Tibial nerve (tissue), 4 donors: ENCODE measurements around the gene FECH. TPM values are rescaled to one million over a fixed set of nuclear protein-coding genes. Genes with fewer than 3 reads are reported as not detected.

Source experiments
- DNase-seq, 2 donors: peaks; one replicate each; pipeline ENCODE4 v3.0.0-alpha.2; 2019; ENCODE audit warnings: low spot score in 2 of 2
- H3K27ac ChIP-seq, 4 donors: fragments of 200-600 bp; sonication (generic) in 3 of 4; one replicate each; pipeline ENCODE4 v1.5.1; 2017 to 2019; ENCODE audit warnings: mild to moderate bottlenecking in 1 of 4
- H3K27me3 ChIP-seq, 2 donors: fragments of 200-600 bp; sonication (generic) in 1 of 2; one replicate each; pipeline versions ENCODE4 v1.5.1 to v1.6.0; 2017 to 2019
- H3K36me3 ChIP-seq, 3 donors: fragments of 200-600 bp; sonication (generic); one replicate each; pipeline ENCODE4 v1.5.1; 2018 to 2019
- H3K4me1 ChIP-seq, 4 donors: fragments of 200-600 bp; sonication (generic) in 3 of 4; one replicate each; pipeline ENCODE4 v1.5.1; 2017 to 2019
- H3K4me3 ChIP-seq, 4 donors: fragments of 200-600 bp; sonication (generic) in 3 of 4; one replicate each; pipeline ENCODE4 v1.5.1; 2017 to 2019; ENCODE audit warnings: mild to moderate bottlenecking in 1 of 4, moderate library complexity in 1 of 4
- H3K9me3 ChIP-seq, 4 donors: fragments of 200-600 bp; sonication (generic) in 3 of 4; one replicate each; pipeline ENCODE4 v1.5.1; 2017 to 2019
- CTCF ChIP-seq, 5 experiments: fragments of 200-600 bp in 3 of 5; fragments of 450-650 bp in 2 of 5; sonication (generic) in 3 of 5; IDR thresholded peaks; one replicate each; pipeline ENCODE4 v1.5.1; 2016 to 2019; ENCODE audit warnings: antibody characterized with exemption in 5 of 5, mild to moderate bottlenecking in 3 of 5, moderate library complexity in 2 of 5
- EP300 ChIP-seq, 2 donors: sonication (generic); formaldehyde crosslinking; IDR thresholded peaks; one replicate each; pipeline ENCODE4 v1.6.1; 2017; ENCODE audit warnings: antibody characterized with exemption in 2 of 2, mild to moderate bottlenecking in 1 of 2
- POLR2A ChIP-seq, 2 donors: fragments of 450-650 bp; IDR thresholded peaks; one replicate each; pipeline ENCODE4 v1.6.1; 2017; ENCODE audit warnings: antibody characterized with exemption in 2 of 2, mild to moderate bottlenecking in 2 of 2, moderate library complexity in 2 of 2
- WGBS, 2 donors: methylation state at CpG; one replicate each; pipeline ENCODE4 v1.1.5; 2018; 5-methylcytosine and 5-hydroxymethylcytosine counted together
- total RNA-seq, 4 donors: library from RNA; depleted of rRNA; stranded (reverse); fragments of >200 nt; gene quantifications; one replicate each; pipeline ENCODE4 v1.1.0, GENCODE V29; 2016

Gene FECH
- total RNA-seq, 4 donors from 2014 or later: 16.3 to 42.4 (median 28.2) TPM

- Histone ChIP-seq H3K9me3 (no peaks in the 10 kb centered on the region), H3K27ac (peak overlapping the region in 1 of 4 donors; percentile 16), H3K4me3 (no peak overlapping the region), H3K27me3 (no peaks in the 10 kb centered on the region), H3K36me3 (peaks cover 0 to 62% (median 4%) of the 10 kb centered on the region in 3 donors), H3K4me1 (peaks cover 0 to 18% (median 14%) of the 10 kb centered on the region in 4 donors)
- DNase-seq: no peak
- 79 to 85% methylated on average over 5 of the region's 5 CpGs for whole genome bisulfite sequencing, 2 donors
- TF ChIP-seq POLR2A (IDR thresholded peaks at IDR 0.05) (no peak), EP300 (IDR thresholded peaks at IDR 0.05) (no peak), CTCF (IDR thresholded peaks at IDR 0.05) (no peak)
These were observed 5.1 kb downstream of the FECH start for GRCh38 chr18:57581301-57581934.

- Histone ChIP-seq H3K4me1 (peaks cover 0 to 6% (median 2%) of the 10 kb centered on the region in 4 donors), H3K36me3 (peaks cover 0 to 77% (median 4%) of the 10 kb centered on the region in 3 donors), H3K4me3 (no peak overlapping the region), H3K9me3 (no peaks in the 10 kb centered on the region), H3K27ac (no peak overlapping the region), H3K27me3 (no peaks in the 10 kb centered on the region)
- no peak for TF ChIP-seq CTCF (IDR thresholded peaks at IDR 0.05)
- TF ChIP-seq EP300 (IDR thresholded peaks at IDR 0.05): no peak
- TF ChIP-seq POLR2A (IDR thresholded peaks at IDR 0.05): no peak
- WGBS, 2 donors: 92 to 96% methylated on average over 5 of the region's 5 CpGs
- no peak for DNase-seq
These were observed 6.6 kb downstream of the FECH start for GRCh38 chr18:57579934-57580333.

- no peak for DNase-seq
These were observed 10.2 kb downstream of the FECH start for GRCh38 chr18:57576316-57576715.

GRCh38 chr18:57575542-57575941, 11.0 kb downstream of the FECH start:
- no peak for TF ChIP-seq POLR2A (IDR thresholded peaks at IDR 0.05)
- TF ChIP-seq EP300 (IDR thresholded peaks at IDR 0.05): no peak
- no peak for TF ChIP-seq CTCF (IDR thresholded peaks at IDR 0.05)
- DNase-seq: no peak
- 80 to 81% methylated on average over 6 of the region's 6 CpGs for WGBS, 2 donors
- no peaks in the 10 kb centered on the region for H3K27me3 ChIP-seq
- H3K36me3 ChIP-seq: peaks cover 0 to 95% (median 7%) of the 10 kb centered on the region in 3 donors
- H3K9me3 ChIP-seq: no peaks in the 10 kb centered on the region
- H3K4me3 ChIP-seq: no peak overlapping the region
- H3K27ac ChIP-seq: no peak overlapping the region
- H3K4me1 ChIP-seq: no peaks in the 10 kb centered on the region

More at GRCh38 chr18:57576316-57576715, 10.2 kb downstream of the FECH start:
- H3K27me3 ChIP-seq: no peaks in the 10 kb centered on the region
- 78 to 88% methylated on average over 6 of the region's 6 CpGs for WGBS, 2 donors
- peaks cover 0 to 95% (median 7%) of the 10 kb centered on the region in 3 donors for H3K36me3 ChIP-seq
- H3K9me3 ChIP-seq: no peaks in the 10 kb centered on the region
- H3K4me1 ChIP-seq: no peaks in the 10 kb centered on the region
- TF ChIP-seq EP300 (IDR thresholded peaks at IDR 0.05): no peak
- TF ChIP-seq POLR2A (IDR thresholded peaks at IDR 0.05): no peak
- TF ChIP-seq CTCF (IDR thresholded peaks at IDR 0.05): no peak
- no peak overlapping the region for H3K27ac ChIP-seq
- H3K4me3 ChIP-seq: no peak overlapping the region

GRCh38 chr18:57574866-57575265, 11.6 kb downstream of the FECH start:
- H3K36me3 ChIP-seq: peaks cover 0 to 95% (median 7%) of the 10 kb centered on the region in 3 donors

More at GRCh38 chr18:57574866-57575265, 11.6 kb downstream of the FECH start:
- WGBS, 2 donors: 58 to 64% methylated on average over 4 of the region's 4 CpGs
- TF ChIP-seq CTCF (IDR thresholded peaks at IDR 0.05): no peak
- no peak for TF ChIP-seq POLR2A (IDR thresholded peaks at IDR 0.05)
- TF ChIP-seq EP300 (IDR thresholded peaks at IDR 0.05): no peak
- Histone ChIP-seq H3K27ac (no peak overlapping the region), H3K27me3 (no peaks in the 10 kb centered on the region), H3K4me3 (no peak overlapping the region), H3K9me3 (no peaks in the 10 kb centered on the region), H3K4me1 (no peaks in the 10 kb centered on the region)
- DNase-seq: no peak
